ENCODE results near the gene PMM2.
"Not testable (repeated sequence)": the region's sequence is repeated elsewhere in the genome, so short reads cannot be mapped to it uniquely, and the experiment has no call there.

Gene PMM2

DNA sequence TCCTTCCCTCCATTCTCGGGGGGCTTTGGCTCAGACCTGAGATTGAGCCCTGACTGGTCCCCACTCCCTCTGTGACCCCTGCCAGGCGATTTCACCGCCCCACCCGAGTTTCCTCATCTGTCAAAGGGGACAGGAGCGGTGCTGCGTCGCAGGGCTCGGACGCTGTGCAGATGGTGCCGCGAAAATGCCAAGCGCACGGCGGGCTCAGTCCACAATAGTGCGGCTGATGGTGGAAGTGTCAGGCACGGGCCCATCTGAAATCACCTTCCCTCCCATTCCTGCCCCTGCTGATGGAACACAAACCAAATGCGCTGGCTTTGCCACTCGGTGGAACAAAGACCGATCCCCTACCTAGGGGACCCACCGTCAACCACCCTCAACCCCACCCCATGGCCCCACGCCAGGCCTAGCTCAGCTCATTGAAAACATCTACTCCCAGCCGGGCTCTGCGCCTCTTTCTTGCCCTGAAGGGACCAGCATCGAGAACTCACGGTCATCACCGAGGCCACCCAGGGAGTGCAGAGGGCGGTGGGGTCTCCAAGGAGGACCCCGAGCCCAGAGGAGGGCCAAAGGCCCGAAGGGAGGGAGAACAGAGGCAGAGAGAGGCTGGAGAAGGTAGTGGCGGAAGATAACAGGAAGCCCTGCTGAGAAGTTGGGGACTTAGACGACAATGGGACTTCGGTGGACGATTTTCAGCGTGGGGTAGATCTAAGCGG, 69.7 kb downstream of the PMM2 start:
- Histone ChIP-seq H3K4me3 (peak overlapping the region; percentile 76 to 86), H3K4me1 (peaks cover 0 to 70% (median 50%) of the 10 kb centered on the region in 4 donors), H3K36me3 (no peaks in the 10 kb centered on the region), H3K27ac (peak overlapping the region; percentile 81 to 85), H3K27me3 (no peaks in the 10 kb centered on the region), H3K9me3 (no peaks in the 10 kb centered on the region)
- TF ChIP-seq, protein P1, sequence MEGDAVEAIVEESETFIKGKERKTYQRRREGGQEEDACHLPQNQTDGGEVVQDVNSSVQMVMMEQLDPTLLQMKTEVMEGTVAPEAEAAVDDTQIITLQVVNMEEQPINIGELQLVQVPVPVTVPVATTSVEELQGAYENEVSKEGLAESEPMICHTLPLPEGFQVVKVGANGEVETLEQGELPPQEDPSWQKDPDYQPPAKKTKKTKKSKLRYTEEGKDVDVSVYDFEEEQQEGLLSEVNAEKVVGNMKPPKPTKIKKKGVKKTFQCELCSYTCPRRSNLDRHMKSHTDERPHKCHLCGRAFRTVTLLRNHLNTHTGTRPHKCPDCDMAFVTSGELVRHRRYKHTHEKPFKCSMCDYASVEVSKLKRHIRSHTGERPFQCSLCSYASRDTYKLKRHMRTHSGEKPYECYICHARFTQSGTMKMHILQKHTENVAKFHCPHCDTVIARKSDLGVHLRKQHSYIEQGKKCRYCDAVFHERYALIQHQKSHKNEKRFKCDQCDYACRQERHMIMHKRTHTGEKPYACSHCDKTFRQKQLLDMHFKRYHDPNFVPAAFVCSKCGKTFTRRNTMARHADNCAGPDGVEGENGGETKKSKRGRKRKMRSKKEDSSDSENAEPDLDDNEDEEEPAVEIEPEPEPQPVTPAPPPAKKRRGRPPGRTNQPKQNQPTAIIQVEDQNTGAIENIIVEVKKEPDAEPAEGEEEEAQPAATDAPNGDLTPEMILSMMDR (IDR thresholded peaks at IDR 0.05): no peak
- DNase-seq: peak; percentile 58 to 80
- intact Hi-C loops (cut with DNase I; ENCODE audit: low total_unique reads): loop anchor here (5.0 to 10.0 kb wide), 4 partner anchors 70 to 227 kb away; partner anchors contain the start of genes ABAT, HAPSTR1, PMM2 and TMEM186

- TF ChIP-seq, protein P1 (IDR thresholded peaks at IDR 0.05): no peak
- Histone ChIP-seq H3K4me1 (peaks cover 0 to 64% (median 50%) of the 10 kb centered on the region in 4 donors), H3K27ac (peak overlapping the region; percentile 81 to 85), H3K27me3 (no peaks in the 10 kb centered on the region), H3K9me3 (no peaks in the 10 kb centered on the region), H3K36me3 (no peaks in the 10 kb centered on the region), H3K4me3 (peak overlapping the region; percentile 76 to 86)
- DNase-seq: no peak
- intact Hi-C loops (cut with DNase I; ENCODE audit: low total_unique reads): loop anchor here (5.0 to 10.0 kb wide), 4 partner anchors 71 to 227 kb away; partner anchors contain the start of genes ABAT, HAPSTR1, PMM2 and TMEM186
Measured at GRCh38 chr16:8867932-8868415, 70.3 kb downstream of the PMM2 start.

GRCh38 chr16:8868416-8869211, 71.0 kb downstream of the PMM2 start, which contains the start of gene CARHSP1:
Gene CARHSP1 (minus strand): TSS chr16:8869006. CDS start chr16:8859328, 9,678 bp downstream.
- intact Hi-C loops (cut with DNase I; ENCODE audit: low total_unique reads): loop anchor here (1.0 to 10.0 kb wide), 5 partner anchors 71 to 247 kb away; partner anchors contain the start of genes ABAT, HAPSTR1, METTL22 and PMM2
- no peaks in the 10 kb centered on the region for H3K9me3 ChIP-seq

GRCh38 chr16:8869212-8869987, 71.8 kb downstream of the PMM2 start:
- Histone ChIP-seq H3K27me3 (no peaks in the 10 kb centered on the region), H3K4me3 (peak overlapping the region; percentile 76 to 86), H3K4me1 (peaks cover 0 to 55% (median 37%) of the 10 kb centered on the region in 4 donors), H3K27ac (peak overlapping the region; percentile 25 to 81), H3K36me3 (no peaks in the 10 kb centered on the region), H3K9me3 (no peaks in the 10 kb centered on the region)
- TF ChIP-seq, protein P1 (IDR thresholded peaks at IDR 0.05): no peak
- intact Hi-C loops (cut with DNase I; ENCODE audit: low total_unique reads): loop anchor here (1.0 to 10.0 kb wide), 5 partner anchors 72 to 248 kb away; partner anchors contain the start of genes ABAT, HAPSTR1, METTL22 and PMM2
- no peak for DNase-seq

More at GRCh38 chr16:8868416-8869211, 71.0 kb downstream of the PMM2 start, which contains the start of gene CARHSP1:
- Histone ChIP-seq H3K4me3 (peak within 1 kb of the TSS; percentile 76 to 86), H3K4me1 (peaks cover 0 to 58% (median 45%) of the 10 kb centered on the region in 4 donors), H3K27me3 (no peaks in the 10 kb centered on the region), H3K36me3 (no peaks in the 10 kb centered on the region), H3K27ac (peak within 1 kb of the TSS; percentile 81 to 85)
- DNase-seq: peak; percentile 85 to 92
- TF ChIP-seq, protein P1 (IDR thresholded peaks at IDR 0.05): no peak

- not testable (repeated sequence) for DNase-seq, H3K9me3 ChIP-seq, H3K27ac ChIP-seq, H3K27me3 ChIP-seq, H3K36me3 ChIP-seq, H3K4me3 ChIP-seq
- H3K4me1 ChIP-seq: peaks cover 0 to 53% (median 32%) of the 10 kb centered on the region in 4 donors
- intact Hi-C loops (cut with DNase I; ENCODE audit: low total_unique reads): loop anchor here (1.0 to 10.0 kb wide), 5 partner anchors 73 to 249 kb away; partner anchors contain the start of genes ABAT, HAPSTR1, METTL22 and PMM2
Measured at GRCh38 chr16:8869988-8870241, 72.3 kb downstream of the PMM2 start.
